Measurements from ENCODE around the gene DMGDH.
"Not testable (repeated sequence)": the region's sequence is repeated elsewhere in the genome, so short reads cannot be mapped to it uniquely, and the experiment has no call there.

The DMGDH gene

GRCh38 chr5:79008362-79008761 is 61.1 kb downstream of the DMGDH start:
- no peak for DNase-seq

DNA sequence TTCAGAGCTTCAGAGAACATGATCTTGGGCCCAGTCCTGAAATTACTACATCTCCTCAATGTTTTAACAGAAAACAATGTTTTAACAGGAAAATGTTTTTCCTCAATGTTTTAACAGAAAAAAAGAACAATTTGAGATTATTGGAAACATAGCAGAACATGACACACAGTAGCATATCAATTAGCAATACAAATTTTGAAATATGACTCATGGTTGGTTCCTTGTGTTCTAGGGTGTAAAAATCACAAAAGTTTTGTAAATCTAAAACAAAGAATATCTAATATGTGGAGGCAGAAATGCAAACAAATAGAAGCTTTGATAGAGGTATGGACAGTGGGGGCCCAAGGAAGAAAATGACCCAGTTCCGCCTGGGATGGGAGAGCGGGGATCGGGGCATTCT is 61.6 kb downstream of the DMGDH start:
- no peak for DNase-seq

DNA sequence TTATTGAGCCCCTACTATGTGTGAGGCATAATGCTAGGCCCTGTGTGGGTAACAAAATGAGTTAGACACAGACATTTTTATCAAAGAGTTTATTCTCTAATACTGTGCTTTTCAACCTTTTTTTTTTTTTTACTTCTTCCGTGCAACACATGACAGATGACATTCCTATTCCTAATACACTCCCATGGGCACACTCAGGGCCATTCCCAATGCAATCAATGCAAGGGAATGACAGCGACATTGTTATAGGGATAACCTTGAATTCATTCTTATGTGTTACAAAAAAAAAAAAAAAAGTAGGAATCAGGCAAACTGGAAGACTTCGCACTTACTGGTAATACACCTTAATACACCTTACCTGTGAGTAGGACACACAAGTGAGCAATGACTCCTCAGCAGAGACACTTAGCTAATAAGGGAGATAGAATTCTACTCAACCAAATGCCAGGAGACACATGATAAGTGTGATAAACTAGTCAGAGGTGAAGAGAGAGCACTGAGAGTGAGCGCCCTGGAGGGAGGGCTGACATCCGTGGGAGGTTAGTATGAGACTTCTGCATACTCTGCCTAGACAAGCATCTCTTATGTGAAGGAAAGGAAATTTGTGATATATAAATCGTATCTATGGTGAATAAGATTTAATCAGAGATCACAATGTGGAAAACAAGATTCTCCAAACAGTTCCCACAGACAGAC is 63.4 kb downstream of the DMGDH start:
- DNase-seq = no peak

- DNase-seq = no peak
Measured at GRCh38 chr5:79005151-79005550, 64.3 kb downstream of the DMGDH start.

GRCh38 chr5:79002374-79002773 is 67.1 kb downstream of the DMGDH start:
- DNase-seq = no peak

- DNase-seq = no peak
Measured at GRCh38 chr5:79001471-79001870, 68.0 kb downstream of the DMGDH start.

DNA sequence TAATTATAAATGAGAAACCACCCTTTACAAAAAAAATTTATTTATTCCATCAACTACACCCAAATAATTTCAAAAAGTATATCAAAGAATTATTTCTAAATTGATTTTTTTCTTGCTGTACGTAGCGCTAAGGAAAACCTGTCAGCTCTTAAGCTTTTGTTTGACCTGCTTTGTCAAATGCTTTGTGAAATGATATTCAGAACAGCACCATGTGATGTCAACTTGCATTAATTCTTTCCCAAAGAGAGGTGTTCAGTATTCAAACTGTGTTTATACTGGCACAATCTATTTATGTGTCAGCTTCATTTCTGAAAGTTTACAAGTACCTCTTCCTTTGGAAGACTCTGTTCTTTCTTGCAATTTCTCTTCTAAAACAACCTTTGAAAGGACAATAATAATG is 72.4 kb downstream of the DMGDH start:
- no peak for DNase-seq

- DNase-seq = no peak
Measured at GRCh38 chr5:78995521-78996007, 73.9 kb downstream of the DMGDH start.

DNA sequence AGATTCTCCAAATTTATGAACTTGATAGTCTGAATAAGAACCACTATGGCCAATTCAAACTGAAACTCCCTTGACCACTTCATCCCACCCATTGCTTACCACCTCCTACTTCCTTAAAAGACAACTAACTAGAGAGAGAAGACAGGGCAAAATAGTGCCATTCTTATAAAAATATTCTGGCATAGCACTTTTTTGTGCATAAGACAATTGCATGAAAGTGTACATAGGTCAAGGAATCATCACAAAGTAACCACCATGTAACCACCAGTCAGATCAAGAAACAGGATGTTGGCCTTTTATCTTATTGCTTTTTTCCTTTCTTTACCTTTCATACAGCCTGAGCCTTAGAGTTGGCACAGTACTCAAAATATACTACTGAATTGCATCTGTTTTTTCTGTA is 76.3 kb downstream of the DMGDH start:
- no peak for DNase-seq

DNA sequence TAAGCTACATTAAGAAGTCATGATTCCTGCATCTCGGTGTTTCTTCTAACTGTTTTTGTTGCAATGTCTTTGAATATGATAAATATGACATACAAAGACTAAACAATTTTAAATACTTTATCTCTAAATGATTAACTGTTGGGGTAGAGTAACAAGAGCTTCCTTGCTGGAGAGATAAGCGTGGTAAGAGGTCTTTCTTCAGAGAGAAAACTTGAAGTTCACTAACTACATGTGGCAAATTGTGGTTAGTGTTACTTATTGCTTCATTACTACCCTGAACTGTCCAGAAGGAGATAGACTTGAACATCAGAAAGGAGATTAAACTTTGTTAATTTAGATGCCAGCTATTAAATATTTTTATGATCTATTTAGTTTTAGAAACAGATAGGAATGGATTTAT is 77.3 kb downstream of the DMGDH start:
- no peak for DNase-seq

GRCh38 chr5:78989080-78989479 is 80.4 kb downstream of the DMGDH start:
- no peak for DNase-seq

DNA sequence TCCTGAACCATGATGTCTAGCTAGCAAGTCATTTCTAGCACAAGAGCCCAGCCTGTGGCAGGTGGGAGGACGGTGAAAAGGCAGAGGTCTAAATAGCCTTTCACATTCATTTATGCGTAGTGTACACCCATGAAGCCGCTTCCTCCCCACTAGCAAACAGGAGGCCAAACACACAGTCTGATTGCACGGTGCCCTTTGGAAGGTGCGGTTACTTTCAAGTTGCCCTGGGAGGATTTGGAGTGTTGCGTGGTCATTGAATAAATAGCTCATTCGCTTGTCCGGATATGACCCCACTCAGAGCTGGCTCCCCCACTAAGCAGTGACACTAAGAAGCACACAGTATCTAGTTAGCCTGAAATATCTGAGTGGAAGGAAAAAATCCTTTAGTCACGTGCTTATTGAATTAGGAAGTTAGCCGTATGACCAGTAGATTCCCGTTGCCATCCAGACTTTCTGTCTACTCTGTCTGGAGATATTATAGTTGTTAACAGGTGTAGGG is 83.7 kb downstream of the DMGDH start:
- peak; percentile 14 for DNase-seq

DNA sequence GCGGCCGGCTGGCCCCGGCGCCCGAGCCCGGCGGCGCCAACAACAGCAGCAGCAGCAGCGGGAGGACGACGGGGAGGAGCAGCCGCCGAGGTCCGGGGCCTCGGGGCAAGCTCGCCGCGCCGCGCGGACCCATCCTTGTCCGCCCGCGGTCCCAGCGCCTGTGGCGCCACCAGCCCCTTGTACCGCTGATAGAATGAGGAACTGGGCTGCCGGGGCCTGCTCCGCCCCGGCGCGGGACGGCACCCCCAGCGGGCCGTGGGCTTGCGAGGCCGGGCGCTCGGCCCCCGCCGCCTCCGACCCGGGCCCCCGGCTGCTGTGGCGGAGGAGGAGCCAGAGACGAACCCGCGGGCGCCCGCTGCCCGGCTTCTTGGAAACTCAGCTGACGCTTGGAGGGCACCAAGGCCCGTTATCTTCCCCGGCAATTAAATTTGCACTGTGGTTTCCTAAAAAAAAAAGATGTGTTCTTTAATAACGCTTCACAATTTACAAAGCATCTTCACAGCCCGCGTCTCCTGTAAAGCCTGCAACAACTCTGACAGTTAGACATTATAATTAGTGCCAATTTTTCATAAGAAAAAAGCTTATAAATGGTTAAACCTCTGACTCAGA is 84.3 kb downstream of the DMGDH start, which contains the start of gene ARSB:
Gene ARSB (minus strand): TSS at position 195 of the 609 bp plus-strand sequence. CDS start 62 bp downstream, at position 133.
- DNase-seq = peak; percentile 36

GRCh38 chr5:78984439-78985115 is 84.9 kb downstream of the DMGDH start:
- peak; percentile 70 for DNase-seq

GRCh38 chr5:78983601-78984438 is 85.7 kb downstream of the DMGDH start:
- DNase-seq = no peak

- not testable (repeated sequence) for DNase-seq
Measured at GRCh38 chr5:78983194-78983593, 86.3 kb downstream of the DMGDH start.

DNA sequence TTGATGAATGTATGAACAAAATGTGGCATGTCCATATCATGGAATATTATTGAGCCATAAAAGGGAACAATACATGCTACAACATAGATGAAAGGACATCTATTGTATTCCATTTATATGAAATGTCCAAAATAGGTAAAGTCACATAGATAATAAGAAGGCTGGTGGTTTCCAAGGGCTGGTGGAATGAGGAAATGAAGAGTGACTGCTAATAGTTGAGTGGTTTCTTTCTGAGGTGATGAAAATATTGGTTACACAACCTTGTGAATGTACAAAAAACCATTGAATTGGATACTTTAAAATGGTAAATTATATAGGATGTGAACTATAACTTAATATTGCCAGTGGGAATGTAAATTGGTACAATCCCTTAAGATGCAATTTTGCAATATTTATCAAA is 89.6 kb downstream of the DMGDH start:
- DNase-seq = no peak

DNA sequence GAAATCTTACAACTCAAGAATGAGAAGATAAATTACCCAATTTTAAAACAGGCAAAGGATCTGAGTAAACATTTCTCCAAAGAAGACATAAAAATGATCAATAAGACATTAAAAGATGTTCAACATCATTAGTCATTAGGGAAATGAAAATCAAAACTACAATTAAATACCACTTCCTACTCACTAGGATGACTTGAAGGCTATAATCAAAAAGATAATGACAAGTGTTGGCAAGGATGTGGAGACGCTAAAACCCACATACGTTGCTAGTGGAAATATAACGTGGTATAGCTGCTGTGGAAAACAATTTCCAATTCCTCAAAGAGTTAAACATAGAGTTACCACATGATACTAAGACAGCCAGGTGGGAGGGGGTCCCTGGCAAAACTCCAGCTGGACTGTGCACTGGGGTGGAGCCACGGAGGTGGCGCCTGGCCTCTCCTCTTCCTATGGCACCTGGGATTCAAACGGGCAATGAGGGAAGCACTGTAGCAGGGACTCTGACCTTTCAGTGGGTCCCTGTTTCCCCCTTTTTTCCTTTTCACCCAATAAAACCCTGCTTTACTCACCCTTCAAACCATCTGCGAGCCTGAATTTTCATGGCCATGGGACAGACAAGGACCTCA is 90.2 kb downstream of the DMGDH start:
- no peak for DNase-seq

DNA sequence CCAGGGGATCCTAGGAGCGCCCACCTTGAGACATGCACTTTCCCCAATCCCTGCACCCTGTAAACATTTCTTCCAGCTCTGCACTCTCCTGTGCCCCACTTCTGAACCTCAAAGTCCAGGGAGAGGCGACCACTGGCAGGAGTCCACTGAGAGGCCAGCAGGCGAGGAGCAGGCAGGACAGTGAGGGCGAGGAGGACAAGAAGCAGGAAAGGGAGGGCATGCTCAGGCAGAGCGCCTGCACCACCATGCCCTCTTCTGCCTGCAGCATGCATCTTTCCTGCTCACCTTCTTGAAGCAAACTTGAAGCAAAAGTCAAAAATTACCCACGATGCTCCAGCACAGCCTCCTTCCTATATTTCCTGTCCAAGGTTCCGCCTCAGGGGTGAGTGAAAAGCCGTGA is 94.4 kb downstream of the DMGDH start:
- DNase-seq = no peak

GRCh38 chr5:78974601-78975000 is 94.9 kb downstream of the DMGDH start:
- DNase-seq = no peak

GRCh38 chr5:78974011-78974410 is 95.5 kb downstream of the DMGDH start:
- no peak for DNase-seq

- no peak for DNase-seq
Measured at GRCh38 chr5:78972654-78973428, 96.6 kb downstream of the DMGDH start.
